HepG2 (cell line): ENCODE measurements around the gene ERICH6. TPM values are rescaled to one million over a fixed set of nuclear protein-coding genes. Genes with fewer than 3 reads are reported as not detected.

ENCODE experiments used
- ATAC-seq: fragments of 200-7000 bp; cut with Tn5 transposase; 3 replicates; pipeline ENCODE4 v1.9.1; 2020; ENCODE audit warnings: mild to moderate bottlenecking, moderate library complexity
- BruUV-seq: library from RNA; stranded (reverse); fragments of 400-500 nt; replicated peaks from 2 replicates; lab custom pipeline; 2021; lab: Mats Ljungman, UMichigan
- CTCF ChIA-PET: fragments of 300-600 bp; formaldehyde crosslinking; extraction: SDS; loops from one replicate; lab custom pipeline; 2021; ENCODE audit warnings: low total read pairs, inconsistent platforms, low intra/inter-chr PET ratio; lab: Yijun Ruan, JAX
- POLR2A ChIA-PET: fragments of 350-600 bp; sonication (Branson Sonifier 250); formaldehyde crosslinking; loops from one replicate; lab custom pipeline; 2020; ENCODE audit warnings: antibody characterized with exemption, inconsistent platforms; lab: Yijun Ruan, JAX
- DNase-seq: peaks from one replicate; pipeline ENCODE4 v3.0.0-alpha.2; 2015; ENCODE audit warnings: low spot score
- FAIRE-seq: peaks from 3 replicates; lab custom pipeline; 2011; peaks lifted over from hg19 to GRCh38; lab: Jason Lieb, UNC
- H2AFZ ChIP-seq: one replicate; pipeline ENCODE4 v1.6.1; 2011; ENCODE audit warnings: low read length, inconsistent platforms
- H3K27ac ChIP-seq: fragments of 300-600 bp; 3 replicates; pipeline ENCODE4 v1.8.0; 2011; ENCODE audit warnings: mixed run types, mild to moderate bottlenecking, mixed read lengths, low read length, inconsistent platforms; ENCODE audit not compliant: insufficient read depth; ENCODE audit errors: extremely low read length
- H3K27me3 ChIP-seq, 2 experiments: fragments of 200-600 bp in 1 of 2; 2 replicates in 1 of 2; 3 replicates in 1 of 2; pipeline versions ENCODE4 v1.6.0 to v1.8.0; 2011; ENCODE audit warnings: low read length in 2 of 2, mild to moderate bottlenecking in 2 of 2, moderate library complexity in 2 of 2, inconsistent platforms in 1 of 2; ENCODE audit not compliant: insufficient read depth in 2 of 2, control insufficient read depth in 1 of 2
- H3K36me3 ChIP-seq, 2 experiments: fragments of 200-600 bp in 1 of 2; replicated peaks in 1 of 2; 2 replicates in 1 of 2; 3 replicates in 1 of 2; pipeline versions ENCODE4 v1.5.1 to v1.8.0; 2011; ENCODE audit warnings: low read length in 2 of 2, inconsistent platforms in 1 of 2; ENCODE audit not compliant: insufficient read depth in 2 of 2, control insufficient read depth in 1 of 2
- H3K4me1 ChIP-seq: 2 replicates; pipeline ENCODE4 v1.5.1; 2012; ENCODE audit warnings: low read length, inconsistent platforms; ENCODE audit not compliant: insufficient read depth
- H3K4me2 ChIP-seq: 2 replicates; pipeline ENCODE4 v1.6.0; 2011; ENCODE audit warnings: low read depth, low read length, inconsistent platforms
- H3K4me3 ChIP-seq, 3 experiments: fragments of 200-600 bp in 1 of 3; sonication (generic), shearing (Covaris generic) in 1 of 3; replicated peaks in 1 of 3; 2 replicates each; pipeline ENCODE4 v1.5.1; 2011 to 2016; ENCODE audit warnings: low read length in 3 of 3, inconsistent platforms in 2 of 3, low read depth in 2 of 3, mild to moderate bottlenecking in 2 of 3, control low read depth in 1 of 3, mixed read lengths in 1 of 3; ENCODE audit not compliant: insufficient read depth in 1 of 3
- H3K79me2 ChIP-seq: one replicate; pipeline ENCODE4 v1.6.1; 2011; ENCODE audit warnings: low read length, inconsistent platforms; ENCODE audit not compliant: insufficient read depth
- H3K9ac ChIP-seq: 2 replicates; pipeline ENCODE4 v1.6.0; 2011; ENCODE audit warnings: mild to moderate bottlenecking, low read depth, low read length, inconsistent platforms; ENCODE audit not compliant: insufficient read depth
- H3K9me3 ChIP-seq: 2 replicates; pipeline ENCODE4 v1.5.1; 2012; ENCODE audit warnings: mild to moderate bottlenecking, low read length
- H4K20me1 ChIP-seq: 2 replicates; pipeline ENCODE4 v1.6.0; 2011; ENCODE audit warnings: inconsistent platforms, mild to moderate bottlenecking, low read length, moderate library complexity; ENCODE audit not compliant: insufficient read depth
- NONO ChIP-seq, 2 experiments: fragments of 450-650 bp in 1 of 2; sonication (generic) in 1 of 2; formaldehyde crosslinking in 1 of 2; IDR thresholded peaks in 1 of 2; conservative IDR thresholded peaks in 1 of 2; 2 replicates each; pipeline versions ENCODE4 v1.6.1 to v1.8.0; 2017 to 2022; ENCODE audit warnings: mild to moderate bottlenecking in 1 of 2, missing genetic modification reagents in 1 of 2, moderate library complexity in 1 of 2
- PAF1 ChIP-seq: IDR thresholded peaks from 2 replicates; pipeline ENCODE4 v1.6.1; 2016; ENCODE audit warnings: missing genetic modification reagents, missing compliant biosample characterization
- TAF1 ChIP-seq: sonication (generic); formaldehyde crosslinking; IDR thresholded peaks from 2 replicates; pipeline ENCODE4 v1.4.0; 2020; ENCODE audit warnings: missing genetic modification reagents
- THAP8 ChIP-seq: sonication (generic); formaldehyde crosslinking; IDR thresholded peaks from 2 replicates; pipeline ENCODE4 v1.5.1; 2020; ENCODE audit warnings: missing genetic modification reagents, mild to moderate bottlenecking, borderline replicate concordance
- ZBTB33 ChIP-seq: sonication (generic); formaldehyde crosslinking; IDR thresholded peaks from 2 replicates; pipeline ENCODE4 v1.4.0; 2020; ENCODE audit warnings: missing genetic modification reagents
- ZNF224 ChIP-seq: sonication (generic); formaldehyde crosslinking; IDR thresholded peaks from 2 replicates; pipeline ENCODE4 v1.5.0; 2020; ENCODE audit warnings: mild to moderate bottlenecking, missing genetic modification reagents
- ZNF546 ChIP-seq: sonication (generic); formaldehyde crosslinking; conservative IDR thresholded peaks from 2 replicates; pipeline ENCODE4 v1.8.1; 2023; ENCODE audit warnings: mild to moderate bottlenecking, missing genetic modification reagents
- ZNF850 ChIP-seq: sonication (generic); formaldehyde crosslinking; conservative IDR thresholded peaks from 2 replicates; pipeline ENCODE4 v1.9.0; 2021; ENCODE audit warnings: mild to moderate bottlenecking, missing genetic modification reagents
- WGBS: methylation state at CpG from one replicate; pipeline ENCODE4 v1.1.6; 2017; ENCODE audit warnings: low lambda C conversion rate; 5-methylcytosine and 5-hydroxymethylcytosine counted together
- in situ Hi-C: cut with HindIII; loops from 2 replicates; pipeline ENCODE4 v1.10.0; 2017; ENCODE audit warnings: low pct_unique_long_range_greater_than_20kb; ENCODE audit not compliant: extremely low pct_ligation_motif_present
- intact Hi-C: fragments of 100-400 bp; cut with micrococcal nuclease; formaldehyde crosslinking; loops from one replicate; pipeline ENCODE4 v1.10.0; 2022; ENCODE audit not compliant: unreplicated experiment
- polyA plus RNA-seq, 8 experiments: library from polyadenylated mRNA; depleted of rRNA in 3 of 8; stranded (reverse) in 7 of 8; unstranded in 1 of 8; fragments of >200 nt; fragmentation: Illumina TruSeq in 4 of 8; extraction: Trizol in 4 of 8; gene quantifications; 2 replicates each; pipeline versions ENCODE4 v1.2.1 to v1.2.3, GENCODE V29; 2011 to 2016; ENCODE audit warnings: low read depth in 4 of 8, missing spikeins in 1 of 8, mixed read lengths in 1 of 8; ENCODE audit not compliant: insufficient read depth in 1 of 8
- total RNA-seq, 5 experiments: library from RNA; depleted of rRNA; stranded (reverse); fragments of >200 nt; fragmentation: Illumina TruSeq; extraction: Trizol; gene quantifications; 2 replicates each; pipeline ENCODE4 v1.2.3, GENCODE V29; 2016; ENCODE audit warnings: low read depth in 1 of 5

Gene ERICH6
- total and polyA plus RNA-seq, 2 of the 13 experiments (the other 11 are each of a cell fraction or from before 2014, with no cell fraction given) = 0.03 TPM; not detected in 1

- ATAC-seq = no peak
- no peak for FAIRE-seq
- DNase-seq = no peak
- WGBS = 73% methylated on average over 1 of the region's 2 CpGs
- Histone ChIP-seq H4K20me1 (peaks cover 56% of the 10 kb centered on the region), H3K9me3 (no peaks in the 10 kb centered on the region), H3K27me3 (no peaks in the 10 kb centered on the region), H3K27ac (peak overlapping the region; percentile 99), H3K4me3 (no peak overlapping the region), H2AFZ (no peak overlapping the region), H3K4me1 (peaks cover 100% of the 10 kb centered on the region)
- BruUV-seq = no TSS peak
- CTCF ChIA-PET = no interaction called here
- POLR2A ChIA-PET = interaction anchor here (0.7 to 2.4 kb wide), 3 partner anchors 10 to 21 kb away, joined by 3 to 5 read pairs (median 5); partner anchors contain the start of gene SIAH2
- in situ Hi-C loops = no loop called here
- TF ChIP-seq ZNF546 (CRISPR knock-in tag) = no peak
- TF ChIP-seq THAP8 = no peak
- TF ChIP-seq ZNF224 (CRISPR knock-in tag) = no peak
- TF ChIP-seq, all 625 proteins: peak for 0
- Histone ChIP-seq H3K4me2 (no peak overlapping the region), H3K79me2 (peaks cover 71% of the 10 kb centered on the region), H3K9ac (no peak overlapping the region), H3K36me3 (peaks cover 6 to 52% of the 10 kb centered on the region in 2 experiments; a peak in 4 of 5 replicates)
- intact Hi-C loops = no loop called here
Observed at GRCh38 chr3:150743508-150743907, 39.8 kb upstream of the ERICH6 start.

- H4K20me1 ChIP-seq = peaks cover 48% of the 10 kb centered on the region
- in situ Hi-C loops = no loop called here
- peaks cover 100% of the 10 kb centered on the region for H3K4me1 ChIP-seq
- 88% methylated on average over 4 of the region's 4 CpGs for WGBS
- intact Hi-C loops = no loop called here
- no peaks in the 10 kb centered on the region for H3K9me3 ChIP-seq
- H3K27me3 ChIP-seq = no peaks in the 10 kb centered on the region
- H3K79me2 ChIP-seq = peaks cover 63% of the 10 kb centered on the region
- no peak for ATAC-seq
- H3K27ac ChIP-seq = peak overlapping the region; percentile 99
- no peak for FAIRE-seq
- TF ChIP-seq ZBTB33 (no peak), THAP8 (no peak), NONO (IDR thresholded peaks at IDR 0.05) (no peak), NONO (CRISPR knock-in tag; conservative IDR thresholded peaks at IDR 0.05) (no peak), TAF1 (no peak), PAF1 (CRISPR knock-in tag) (no peak), ZNF850 (CRISPR knock-in tag) (no peak)
- no peak overlapping the region for H2AFZ ChIP-seq
- CTCF ChIA-PET = no interaction called here
- no peak overlapping the region for H3K9ac ChIP-seq
- POLR2A ChIA-PET = interaction anchor here (0.7 to 2.4 kb wide), 4 partner anchors 11 to 22 kb away, joined by 3 to 5 read pairs (median 4); partner anchors contain the start of gene SIAH2
- H3K4me2 ChIP-seq = no peak overlapping the region
- H3K36me3 ChIP-seq = peaks cover 6 to 47% of the 10 kb centered on the region in 2 experiments; a peak in 4 of 5 replicates
- H3K4me3 ChIP-seq = no peak overlapping the region
- no peak for DNase-seq
- BruUV-seq = no TSS peak
Observed at GRCh38 chr3:150742679-150743078, 39.0 kb upstream of the ERICH6 start.
